ENCODE measurements around the gene KREMEN2. TPM values are rescaled to one million over a fixed set of nuclear protein-coding genes. Genes with fewer than 3 reads are reported as not detected.

The KREMEN2 gene
- total and polyA plus RNA-seq, 4 donors: not detected

GRCh38 chr16:2979669-2980226 lies 15.7 kb downstream of the KREMEN2 start:
- Histone ChIP-seq H3K27ac (ENCODE audit: low read depth in 1 of 2, low read length in 2 of 2) (no peak overlapping the region), H3K9me3 (ENCODE audit: control insufficient read depth, low read length) (no peaks in the 10 kb centered on the region), H3K27me3 (ENCODE audit: control insufficient read depth in 1 of 2, insufficient read depth in 2 of 2, low read length in 1 of 2) (no peaks in the 10 kb centered on the region), H3K36me3 (ENCODE audit: control insufficient read depth in 1 of 2, insufficient read depth in 2 of 2, low read length in 1 of 2) (no peaks in the 10 kb centered on the region), H3K4me1 (ENCODE audit: control insufficient read depth in 1 of 2, insufficient read depth in 2 of 2, low read length in 2 of 2) (no peaks in the 10 kb centered on the region), H3K4me3 (ENCODE audit: low read length in 2 of 2) (no peak overlapping the region)
- intact Hi-C loops (cut with DNase I): no loop called here
- no peak for ATAC-seq (ENCODE audit: low FRiP score)
- WGBS, 2 donors: 7% methylated on average over 34 to 43 of the region's 43 CpGs
- DNase-seq: peak in 1 of 2 donors; percentile 58

- intact Hi-C loops (cut with DNase I): no loop called here
- WGBS, 2 donors: 5 to 10% methylated on average over 51 to 91 of the region's 91 CpGs
These were observed 16.4 kb downstream of the KREMEN2 start, which contains the start of gene PKMYT1 for GRCh38 chr16:2980227-2981176. Gene PKMYT1, minus strand, starts transcription at chr16:2980446. Its CDS starts 789 bp downstream, at chr16:2979657.

GRCh38 chr16:2981177-2981898 lies 17.3 kb downstream of the KREMEN2 start:
- Histone ChIP-seq H3K4me1 (ENCODE audit: control insufficient read depth in 1 of 2, insufficient read depth in 2 of 2, low read length in 2 of 2) (no peaks in the 10 kb centered on the region), H3K27me3 (ENCODE audit: control insufficient read depth in 1 of 2, insufficient read depth in 2 of 2, low read length in 1 of 2) (no peaks in the 10 kb centered on the region), H3K36me3 (ENCODE audit: control insufficient read depth in 1 of 2, insufficient read depth in 2 of 2, low read length in 1 of 2) (no peaks in the 10 kb centered on the region), H3K4me3 (ENCODE audit: low read length in 2 of 2) (no peak overlapping the region), H3K9me3 (ENCODE audit: control insufficient read depth, low read length) (no peaks in the 10 kb centered on the region), H3K27ac (ENCODE audit: low read depth in 1 of 2, low read length in 2 of 2) (no peak overlapping the region)
- ATAC-seq (ENCODE audit: low FRiP score): no peak
- peak in 1 of 2 donors; percentile 50 for DNase-seq
- intact Hi-C loops (cut with DNase I): no loop called here
- 53 to 55% methylated on average over 33 of the region's 33 CpGs for WGBS, 2 donors

More at GRCh38 chr16:2980227-2981176, 16.4 kb downstream of the KREMEN2 start, which contains the start of gene PKMYT1:
- ATAC-seq (ENCODE audit: low FRiP score): peak; percentile 95
- Histone ChIP-seq H3K4me3 (ENCODE audit: low read length in 2 of 2) (peak within 1 kb of the TSS; percentile 34 to 42), H3K9me3 (ENCODE audit: control insufficient read depth, low read length) (no peaks in the 10 kb centered on the region), H3K27me3 (ENCODE audit: control insufficient read depth in 1 of 2, insufficient read depth in 2 of 2, low read length in 1 of 2) (no peaks in the 10 kb centered on the region), H3K36me3 (ENCODE audit: control insufficient read depth in 1 of 2, insufficient read depth in 2 of 2, low read length in 1 of 2) (no peaks in the 10 kb centered on the region), H3K27ac (ENCODE audit: low read depth in 1 of 2, low read length in 2 of 2) (peak within 1 kb of the TSS in 1 of 2 donors; percentile 34), H3K4me1 (ENCODE audit: control insufficient read depth in 1 of 2, insufficient read depth in 2 of 2, low read length in 2 of 2) (no peaks in the 10 kb centered on the region)
- peak; percentile 94 to 98 for DNase-seq

- no peak overlapping the region for H3K4me3 ChIP-seq (ENCODE audit: low read length in 2 of 2)
- no peaks in the 10 kb centered on the region for H3K9me3 ChIP-seq (ENCODE audit: control insufficient read depth, low read length)
- DNase-seq (no peak), ATAC-seq (ENCODE audit: low FRiP score) (no peak)
- H3K27me3 ChIP-seq (ENCODE audit: control insufficient read depth in 1 of 2, insufficient read depth in 2 of 2, low read length in 1 of 2): no peaks in the 10 kb centered on the region
- H3K27ac ChIP-seq (ENCODE audit: low read depth in 1 of 2, low read length in 2 of 2): no peak overlapping the region
- intact Hi-C loops (cut with DNase I): no loop called here
- no peaks in the 10 kb centered on the region for H3K36me3 ChIP-seq (ENCODE audit: control insufficient read depth in 1 of 2, insufficient read depth in 2 of 2, low read length in 1 of 2)
- no peaks in the 10 kb centered on the region for H3K4me1 ChIP-seq (ENCODE audit: control insufficient read depth in 1 of 2, insufficient read depth in 2 of 2, low read length in 2 of 2)
- 74 to 75% methylated on average over 4 of the region's 4 CpGs for WGBS, 2 donors
These were observed 17.8 kb downstream of the KREMEN2 start for GRCh38 chr16:2981899-2982250.

GRCh38 chr16:2982402-2982801 lies 18.3 kb downstream of the KREMEN2 start:
- intact Hi-C loops (cut with DNase I): no loop called here
- DNase-seq: no peak
- Histone ChIP-seq H3K27ac (ENCODE audit: low read depth in 1 of 2, low read length in 2 of 2) (no peak overlapping the region), H3K4me3 (ENCODE audit: low read length in 2 of 2) (no peak overlapping the region), H3K36me3 (ENCODE audit: control insufficient read depth in 1 of 2, insufficient read depth in 2 of 2, low read length in 1 of 2) (no peaks in the 10 kb centered on the region), H3K9me3 (ENCODE audit: control insufficient read depth, low read length) (no peaks in the 10 kb centered on the region), H3K27me3 (ENCODE audit: control insufficient read depth in 1 of 2, insufficient read depth in 2 of 2, low read length in 1 of 2) (no peaks in the 10 kb centered on the region), H3K4me1 (ENCODE audit: control insufficient read depth in 1 of 2, insufficient read depth in 2 of 2, low read length in 2 of 2) (no peaks in the 10 kb centered on the region)
- WGBS, 2 donors: 89 to 91% methylated on average over 5 of the region's 5 CpGs
- no peak for ATAC-seq (ENCODE audit: low FRiP score)

- 9 to 10% methylated on average over 42 of the region's 42 CpGs for WGBS, 2 donors
- no peak overlapping the region for H3K27ac ChIP-seq (ENCODE audit: low read depth in 1 of 2, low read length in 2 of 2)
- H3K9me3 ChIP-seq (ENCODE audit: control insufficient read depth, low read length): no peaks in the 10 kb centered on the region
- intact Hi-C loops (cut with DNase I): no loop called here
- H3K4me1 ChIP-seq (ENCODE audit: control insufficient read depth in 1 of 2, insufficient read depth in 2 of 2, low read length in 2 of 2): no peaks in the 10 kb centered on the region
- no peaks in the 10 kb centered on the region for H3K27me3 ChIP-seq (ENCODE audit: control insufficient read depth in 1 of 2, insufficient read depth in 2 of 2, low read length in 1 of 2)
- ATAC-seq (ENCODE audit: low FRiP score): peak; percentile 73
- H3K36me3 ChIP-seq (ENCODE audit: control insufficient read depth in 1 of 2, insufficient read depth in 2 of 2, low read length in 1 of 2): no peaks in the 10 kb centered on the region
- peak; percentile 86 to 95 for DNase-seq
- no peak overlapping the region for H3K4me3 ChIP-seq (ENCODE audit: low read length in 2 of 2)
These were observed 19.6 kb downstream of the KREMEN2 start for GRCh38 chr16:2983706-2984136.

GRCh38 chr16:2985462-2985861 lies 21.4 kb downstream of the KREMEN2 start:
- H3K27me3 ChIP-seq (ENCODE audit: control insufficient read depth in 1 of 2, insufficient read depth in 2 of 2, low read length in 1 of 2): no peaks in the 10 kb centered on the region
- H3K36me3 ChIP-seq (ENCODE audit: control insufficient read depth in 1 of 2, insufficient read depth in 2 of 2, low read length in 1 of 2): no peaks in the 10 kb centered on the region
- DNase-seq: no peak
- no peaks in the 10 kb centered on the region for H3K4me1 ChIP-seq (ENCODE audit: control insufficient read depth in 1 of 2, insufficient read depth in 2 of 2, low read length in 2 of 2)
- ATAC-seq (ENCODE audit: low FRiP score): no peak
- intact Hi-C loops (cut with DNase I): no loop called here
- 27 to 31% methylated on average over 9 of the region's 9 CpGs for WGBS, 2 donors
- H3K4me3 ChIP-seq (ENCODE audit: low read length in 2 of 2): no peak overlapping the region
- H3K27ac ChIP-seq (ENCODE audit: low read depth in 1 of 2, low read length in 2 of 2): no peak overlapping the region
- no peaks in the 10 kb centered on the region for H3K9me3 ChIP-seq (ENCODE audit: control insufficient read depth, low read length)

GRCh38 chr16:2985893-2986355 lies 21.8 kb downstream of the KREMEN2 start:
- DNase-seq (no peak), ATAC-seq (ENCODE audit: low FRiP score) (no peak)
- H3K27ac ChIP-seq (ENCODE audit: low read depth in 1 of 2, low read length in 2 of 2): no peak overlapping the region
- no peaks in the 10 kb centered on the region for H3K4me1 ChIP-seq (ENCODE audit: control insufficient read depth in 1 of 2, insufficient read depth in 2 of 2, low read length in 2 of 2)
- no peak overlapping the region for H3K4me3 ChIP-seq (ENCODE audit: low read length in 2 of 2)
- intact Hi-C loops (cut with DNase I): no loop called here
- H3K9me3 ChIP-seq (ENCODE audit: control insufficient read depth, low read length): no peaks in the 10 kb centered on the region
- WGBS, 2 donors: 29 to 33% methylated on average over 15 of the region's 15 CpGs
- no peaks in the 10 kb centered on the region for H3K36me3 ChIP-seq (ENCODE audit: control insufficient read depth in 1 of 2, insufficient read depth in 2 of 2, low read length in 1 of 2)
- H3K27me3 ChIP-seq (ENCODE audit: control insufficient read depth in 1 of 2, insufficient read depth in 2 of 2, low read length in 1 of 2): no peaks in the 10 kb centered on the region

Data from aorta (tissue), 5 donors.